Ureter (tissue), 1 donor: ENCODE results near the gene KRT86. TPM values are rescaled to one million over a fixed set of nuclear protein-coding genes. Genes with fewer than 3 reads are reported as not detected.
"Not testable (repeated sequence)": the region's sequence is repeated elsewhere in the genome, so short reads cannot be mapped to it uniquely, and the experiment has no call there.

Experiments used
- DNase-seq: peaks from one replicate; pipeline ENCODE4 v3.0.0-alpha.2; 2020; ENCODE audit warnings: low spot score
- total RNA-seq: library from RNA; stranded (reverse); gene quantifications from one replicate; pipeline ENCODE4 v1.2.4, GENCODE V29; 2023
- donor health status: DM: yes; HTN: yes; CAD: no.

The KRT86 gene
- total RNA-seq, 1 donor from 2014 or later: 0.62 TPM

DNA sequence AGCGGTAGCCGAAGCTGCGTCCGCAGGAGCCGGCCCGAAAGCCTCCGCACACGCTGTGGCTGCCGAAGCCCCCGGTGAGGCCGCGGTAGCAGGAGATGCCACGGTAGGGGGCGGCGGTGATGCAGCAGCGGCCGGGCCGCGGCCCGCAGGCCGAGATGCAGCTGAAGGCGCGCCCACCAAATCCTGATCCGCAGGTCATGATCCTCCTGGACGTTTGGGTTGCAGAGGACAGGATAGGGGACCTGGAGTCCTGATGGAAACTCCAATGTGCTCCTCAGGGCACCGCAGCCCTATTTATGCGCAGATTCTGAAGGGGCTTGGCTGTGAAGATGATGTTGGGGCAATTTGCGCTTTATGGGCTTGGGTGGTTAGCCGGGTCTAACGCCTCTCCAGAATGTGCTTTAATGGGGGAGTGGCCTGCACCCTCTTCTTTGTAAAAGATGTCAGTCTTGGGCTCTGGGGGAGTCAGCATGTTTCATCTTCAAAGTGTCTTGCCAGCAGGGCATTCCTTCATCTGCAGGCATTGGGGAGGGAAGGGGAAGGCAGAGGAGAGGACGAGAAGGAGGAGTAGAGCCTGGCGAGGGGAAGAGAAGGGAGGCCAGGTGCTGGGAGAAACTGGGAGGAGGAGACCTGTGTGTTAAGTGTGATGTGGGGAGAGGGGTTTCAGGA is 17.0 kb downstream of the KRT86 start, which contains the start of gene KRT81:
Gene KRT81 (minus strand): TSS at position 268 of the 669 bp plus-strand sequence. CDS start 69 bp downstream, at position 199.
- DNase-seq: peak; percentile 15

DNA sequence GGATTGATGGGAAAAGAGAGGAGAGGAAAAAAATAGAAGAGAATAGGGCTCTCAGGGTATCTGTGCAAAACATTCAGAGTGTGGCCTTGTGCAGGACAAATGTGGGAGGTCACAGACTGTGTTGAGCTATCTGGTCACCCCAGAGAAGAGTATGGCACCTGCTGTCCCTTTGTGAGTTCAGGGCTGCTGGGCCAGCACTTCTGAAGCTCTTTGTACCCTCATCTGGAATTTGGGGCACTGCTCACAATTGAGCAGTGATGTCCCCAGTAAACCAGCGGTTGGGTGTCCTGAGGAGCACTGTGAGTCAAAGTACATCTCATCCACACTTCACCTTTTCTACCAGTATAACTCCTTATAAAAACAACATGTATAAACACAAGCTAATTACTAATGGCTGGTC is 19.5 kb downstream of the KRT86 start:
- peak; percentile 6 for DNase-seq

- no peak for DNase-seq
These were observed 20.4 kb downstream of the KRT86 start for GRCh38 chr12:52294803-52295202.

GRCh38 chr12:52295663-52296062 is 21.2 kb downstream of the KRT86 start:
- DNase-seq: peak; percentile 20

DNA sequence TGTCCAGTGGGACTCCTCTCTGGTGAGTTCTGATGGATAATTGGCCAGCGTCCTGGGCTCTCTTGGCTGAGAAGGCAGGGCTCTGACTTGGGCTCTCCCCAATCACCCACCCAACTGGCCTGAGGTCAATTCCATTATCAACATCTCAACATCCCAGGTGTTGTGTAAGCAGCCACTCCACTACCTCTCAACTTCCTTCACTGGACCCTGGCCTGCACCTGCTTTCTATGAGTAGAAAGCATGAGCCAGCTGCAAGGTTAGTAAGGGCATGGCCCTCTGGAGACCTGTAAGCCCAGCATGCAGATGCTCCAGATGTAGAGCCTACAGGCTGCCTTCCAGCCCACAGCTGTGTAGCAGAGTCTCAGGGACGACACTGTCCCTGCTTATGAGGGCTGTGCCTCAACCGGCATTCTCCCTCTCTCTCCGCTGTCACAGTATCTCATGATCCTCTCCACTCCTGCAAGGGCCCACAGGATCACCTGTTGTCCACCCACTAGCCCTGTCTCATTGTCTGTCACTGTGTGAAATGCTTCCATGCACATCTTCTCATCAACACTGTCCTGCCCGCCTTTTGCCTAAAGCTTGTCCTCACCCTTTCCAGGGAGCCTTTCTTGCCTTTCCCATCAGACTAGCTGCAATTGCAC is 22.2 kb downstream of the KRT86 start:
- no peak for DNase-seq

GRCh38 chr12:52298677-52299190 is 24.3 kb downstream of the KRT86 start:
- DNase-seq: no peak

DNA sequence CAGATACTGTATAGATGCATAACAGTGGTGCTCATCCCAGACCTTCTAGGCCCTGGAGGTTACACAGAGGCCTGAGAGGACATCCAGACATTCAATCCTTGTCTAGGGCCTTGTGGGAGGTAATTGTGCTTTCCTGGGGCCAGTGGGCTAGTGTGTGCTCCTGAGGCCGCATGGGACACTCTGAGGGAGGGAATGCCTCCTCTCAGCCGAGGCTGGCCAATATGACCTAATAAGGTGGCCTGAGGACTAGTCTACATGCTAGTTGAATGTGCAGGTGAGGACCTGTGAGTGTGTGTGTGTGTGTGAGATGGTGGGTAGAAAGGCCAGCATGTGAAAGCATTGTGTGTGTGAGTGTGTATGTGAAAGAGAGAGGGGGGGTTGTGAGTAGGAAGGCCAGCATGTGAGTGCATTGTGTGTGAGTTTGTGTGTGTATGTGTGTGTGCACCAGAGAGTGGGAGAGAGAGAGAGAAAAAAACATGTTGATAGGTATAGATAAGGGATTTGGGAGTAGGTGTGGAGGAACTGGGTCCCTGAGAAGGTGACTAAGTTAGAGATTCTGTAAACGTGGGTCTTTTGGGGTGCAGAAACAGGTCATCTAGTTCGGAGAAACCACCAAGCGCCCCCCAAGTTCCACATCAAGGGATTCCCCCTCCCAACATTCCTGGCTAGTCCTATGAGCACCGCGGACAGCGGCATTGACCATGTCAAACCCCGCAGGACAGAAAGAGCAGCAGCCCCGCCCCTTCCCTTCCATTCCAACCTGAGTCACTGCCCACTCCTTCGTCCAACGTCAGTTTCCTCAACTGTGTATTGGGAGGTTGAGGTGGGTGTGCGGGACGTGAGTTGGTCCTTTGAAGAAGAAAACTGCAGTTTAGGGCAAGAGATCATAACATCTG is 26.6 kb downstream of the KRT86 start:
- no peak for DNase-seq

GRCh38 chr12:52301721-52302120 is 27.3 kb downstream of the KRT86 start:
- DNase-seq: not testable (repeated sequence)

DNA sequence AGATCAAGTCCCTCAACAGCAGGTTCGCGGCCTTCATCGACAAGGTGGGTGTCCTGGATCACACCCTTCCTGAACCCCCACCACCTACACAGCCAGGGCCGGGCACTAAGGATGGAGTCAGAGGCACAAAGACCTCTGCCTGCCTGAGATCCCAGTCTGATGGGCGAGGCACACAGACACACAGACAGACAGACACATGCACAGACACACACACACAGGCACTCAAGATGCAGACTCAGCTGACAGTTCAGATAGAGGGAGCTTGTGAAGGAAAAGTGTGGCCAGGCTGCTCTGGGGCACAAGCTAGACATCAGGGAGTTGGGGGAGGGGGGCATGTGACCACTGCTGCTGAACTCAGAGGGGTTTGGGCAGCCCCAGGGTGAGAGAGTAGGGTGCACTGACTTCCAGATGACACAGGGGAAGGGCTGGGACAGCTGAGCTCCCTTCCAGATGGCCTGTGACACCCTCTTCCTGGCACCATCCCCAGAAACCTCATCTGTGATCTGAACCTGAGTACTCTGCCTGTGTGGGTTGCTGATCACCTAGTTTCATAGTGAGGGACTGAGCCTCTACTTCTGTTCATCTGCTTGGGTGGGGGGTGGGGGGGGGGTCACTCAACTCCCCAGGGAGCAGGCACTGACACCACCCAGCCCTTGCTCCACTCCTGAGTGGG is 27.9 kb downstream of the KRT86 start:
- DNase-seq: not testable (repeated sequence)

- not testable (repeated sequence) for DNase-seq
These were observed 30.5 kb downstream of the KRT86 start for GRCh38 chr12:52304941-52305411.

DNA sequence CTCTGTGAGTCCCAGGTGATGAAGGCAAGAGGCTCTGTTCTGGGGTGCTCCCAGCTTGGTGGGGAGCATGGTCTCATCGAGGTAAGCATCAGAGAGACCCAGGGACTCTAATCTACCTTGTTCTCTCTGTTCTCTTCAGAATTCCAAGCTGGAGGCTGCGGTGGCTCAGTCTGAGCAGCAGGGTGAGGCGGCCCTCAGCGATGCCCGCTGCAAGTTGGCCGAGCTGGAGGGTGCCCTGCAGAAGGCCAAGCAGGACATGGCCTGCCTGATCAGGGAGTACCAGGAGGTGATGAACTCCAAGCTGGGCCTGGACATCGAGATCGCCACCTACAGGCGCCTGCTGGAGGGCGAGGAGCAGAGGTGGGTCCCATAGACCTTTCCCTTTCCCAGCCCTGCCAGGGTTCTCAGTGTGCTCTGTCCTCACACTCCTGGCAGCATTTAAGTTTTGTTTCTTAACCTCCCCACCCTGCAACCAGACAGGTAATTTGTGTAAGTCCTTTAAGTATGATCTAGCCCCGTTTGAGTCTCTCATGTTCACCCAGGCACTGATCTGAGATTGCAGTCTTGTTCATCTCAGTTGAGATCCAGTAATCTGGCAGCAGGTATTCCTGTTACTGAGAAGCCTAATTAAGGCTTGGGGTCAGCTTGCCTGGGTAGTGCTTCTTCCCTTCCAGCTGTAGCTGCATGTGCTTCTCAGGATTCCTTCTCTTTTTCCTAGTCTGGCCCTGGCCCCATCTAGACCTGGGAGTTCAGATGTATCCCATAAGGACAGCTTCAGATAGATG is 31.7 kb downstream of the KRT86 start:
- DNase-seq: no peak

GRCh38 chr12:52306731-52307130 is 32.3 kb downstream of the KRT86 start:
- DNase-seq: no peak

DNA sequence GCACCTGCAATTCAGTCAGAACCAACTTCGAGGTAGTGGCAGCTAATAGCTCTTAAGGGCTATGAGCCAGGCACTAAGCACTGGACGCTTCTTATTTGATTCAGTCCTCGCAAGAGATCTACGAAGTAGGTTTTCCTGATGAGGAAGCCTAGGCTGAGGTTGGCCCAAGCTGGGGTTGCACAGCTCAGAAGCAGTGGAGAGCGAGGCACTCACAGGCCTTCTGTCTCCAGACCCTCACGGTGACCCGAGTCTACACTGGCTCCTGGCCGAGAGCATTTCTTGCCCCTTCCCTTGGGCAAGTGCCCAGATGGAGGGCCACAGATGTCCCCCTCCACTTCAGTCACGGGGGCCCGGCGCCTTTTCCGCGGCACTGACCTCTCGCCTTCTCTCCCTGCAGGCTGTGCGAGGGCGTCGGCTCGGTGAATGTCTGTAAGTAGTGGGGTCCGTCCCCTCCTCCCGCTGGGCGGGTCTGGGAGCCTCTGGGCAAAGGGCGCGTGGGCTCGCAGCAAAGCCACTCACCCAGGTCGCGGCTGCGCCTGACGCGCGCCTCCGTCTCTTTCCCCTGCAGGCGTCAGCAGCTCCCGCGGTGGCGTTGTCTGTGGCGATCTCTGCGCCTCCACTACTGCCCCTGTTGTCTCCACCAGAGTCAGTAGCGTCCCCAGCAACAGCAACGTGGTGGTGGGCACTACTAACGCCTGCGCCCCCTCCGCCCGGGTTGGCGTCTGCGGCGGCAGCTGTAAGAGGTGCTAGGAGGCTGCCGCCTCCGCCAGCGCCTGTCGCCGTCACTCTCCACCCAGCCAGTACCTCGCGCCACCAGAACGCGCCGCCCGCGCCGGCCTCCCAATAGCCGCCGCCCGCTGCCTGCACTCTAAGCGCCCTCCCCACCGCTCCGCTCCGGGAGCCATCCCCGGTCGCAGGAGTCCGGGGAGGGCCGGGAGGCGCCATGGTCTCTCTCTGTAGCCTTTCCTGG is 33.7 kb downstream of the KRT86 start:
- DNase-seq: peak; percentile 64

DNA sequence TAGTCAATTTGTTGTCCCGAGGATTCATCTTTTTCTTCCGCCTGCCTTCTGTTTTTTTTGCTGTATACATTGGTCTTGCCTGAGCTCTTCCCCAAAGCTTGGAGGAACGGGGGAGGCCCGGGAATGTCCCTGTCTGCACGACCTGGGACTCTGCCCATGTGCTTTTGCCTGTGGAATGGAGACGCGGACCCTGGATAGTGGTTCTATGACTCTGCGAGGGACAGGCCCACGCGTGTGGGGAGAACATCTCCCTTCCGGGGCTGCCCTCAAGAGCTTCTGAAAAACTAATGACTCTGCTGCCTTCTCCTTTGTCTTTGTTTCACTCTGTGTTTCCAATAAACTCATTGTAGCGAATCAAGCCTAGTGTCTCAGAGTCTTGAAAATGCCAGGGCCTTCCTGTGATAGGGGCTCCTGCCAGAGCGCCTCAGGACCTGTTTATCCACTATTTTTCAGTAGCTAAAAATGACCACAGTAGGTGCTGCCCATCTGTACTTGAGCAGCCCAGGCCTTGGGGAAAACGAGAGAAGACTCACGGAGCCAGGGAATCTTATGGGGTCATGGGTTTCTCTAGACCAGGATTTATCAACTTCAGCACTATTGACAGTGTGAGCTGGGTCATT is 34.5 kb downstream of the KRT86 start:
- DNase-seq: no peak

DNA sequence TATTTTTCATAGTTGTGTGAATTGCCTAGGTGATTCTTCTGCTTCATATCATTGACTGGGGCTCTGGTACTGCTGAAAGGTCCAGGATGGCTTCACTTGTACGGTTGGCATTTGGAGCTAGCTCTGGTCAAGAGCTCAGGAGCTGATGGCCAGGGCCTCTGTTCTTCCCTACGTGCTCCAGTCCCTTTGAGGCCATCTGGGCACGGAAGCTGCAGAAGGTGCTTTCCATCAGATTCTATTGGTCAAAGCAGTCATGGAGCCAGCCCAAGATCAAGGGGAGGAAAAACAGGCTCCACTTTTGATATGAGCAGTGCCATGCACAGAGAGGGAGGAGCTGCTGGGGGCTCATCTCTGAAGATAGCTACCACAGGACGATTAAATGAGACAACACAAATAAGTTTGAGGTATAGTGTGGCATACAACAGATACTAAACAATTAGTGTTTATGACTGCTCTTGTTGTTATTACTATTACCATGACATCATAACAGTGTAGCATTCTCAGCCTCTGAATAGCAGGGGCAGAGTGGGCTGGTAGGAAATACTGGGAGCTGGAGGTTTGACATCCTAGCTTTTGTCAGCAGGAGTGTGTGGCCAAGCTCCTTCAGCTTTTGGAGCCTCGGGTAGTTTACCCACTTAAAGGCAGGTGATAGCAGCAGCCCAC is 36.3 kb downstream of the KRT86 start:
- no peak for DNase-seq

- no peak for DNase-seq
These were observed 36.8 kb downstream of the KRT86 start for GRCh38 chr12:52311285-52311648.

- DNase-seq: peak; percentile 25
These were observed 37.6 kb downstream of the KRT86 start for GRCh38 chr12:52312086-52312485.

DNA sequence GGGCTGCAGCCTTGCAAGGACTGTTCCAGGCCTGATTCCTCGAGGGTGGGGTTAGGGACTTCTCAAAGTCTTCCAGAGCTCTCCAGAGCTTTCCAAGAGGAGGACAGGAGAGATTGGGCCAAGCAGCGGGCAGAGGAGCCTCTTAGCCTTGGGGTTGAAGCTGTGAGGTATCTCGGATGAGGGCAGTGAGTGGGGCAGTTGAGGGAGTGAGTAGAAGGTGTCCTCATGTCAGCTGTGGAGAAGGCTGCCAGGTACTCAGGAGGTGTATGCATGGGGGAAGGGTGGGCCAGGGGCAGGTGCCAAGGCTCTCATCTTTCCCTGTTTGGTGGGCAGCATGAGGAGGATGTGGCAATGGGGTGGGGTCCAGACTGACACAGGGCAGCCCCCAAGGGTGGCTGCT is 39.0 kb downstream of the KRT86 start:
- peak; percentile 20 for DNase-seq
